DOHH2 (cell line): ENCODE results near the gene PPP1R12A.

ENCODE experiments used
- H3F3A ChIP-seq: fragments of 200-600 bp; sonication (generic), shearing (Covaris generic); 2 replicates; pipeline ENCODE4 v1.6.0; 2016; ENCODE audit warnings: antibody characterized with exemption, mild to moderate bottlenecking; ENCODE audit not compliant: control insufficient read depth, insufficient read depth
- H3K27ac ChIP-seq: fragments of 200-600 bp; sonication (generic); 2 replicates; pipeline ENCODE4 v1.5.1; 2014; ENCODE audit warnings: low read depth, mild to moderate bottlenecking, low read length, moderate library complexity
- H3K27me3 ChIP-seq: fragments of 200-600 bp; sonication (generic); 2 replicates; pipeline ENCODE4 v1.6.1; 2014; ENCODE audit warnings: mild to moderate bottlenecking, low read length, mixed read lengths; ENCODE audit not compliant: control insufficient read depth
- H3K36me3 ChIP-seq: fragments of 200-600 bp; sonication (generic); 2 replicates; pipeline ENCODE4 v1.6.1; 2014; ENCODE audit warnings: mild to moderate bottlenecking, low read length, moderate library complexity, mixed read lengths; ENCODE audit not compliant: control insufficient read depth
- H3K4me1 ChIP-seq: fragments of 200-600 bp; sonication (generic); 2 replicates; pipeline ENCODE4 v1.6.1; 2014; ENCODE audit warnings: mild to moderate bottlenecking, low read length, mixed read lengths; ENCODE audit not compliant: control insufficient read depth
- H3K4me2 ChIP-seq: fragments of 200-600 bp; sonication (generic); 2 replicates; pipeline ENCODE4 v1.6.0; 2014; ENCODE audit warnings: mild to moderate bottlenecking, low read length, moderate library complexity
- H3K4me3 ChIP-seq: fragments of 200-600 bp; sonication (generic); 2 replicates; pipeline ENCODE4 v1.5.1; 2014; ENCODE audit warnings: mild to moderate bottlenecking, low read length, mixed read lengths
- H3K79me2 ChIP-seq: fragments of 200-600 bp; sonication (generic); 2 replicates; pipeline ENCODE4 v1.6.1; 2014; ENCODE audit warnings: mild to moderate bottlenecking, low read length, mixed read lengths; ENCODE audit not compliant: control insufficient read depth
- H3K9me2 ChIP-seq: fragments of 200-600 bp; sonication (generic); replicated peaks from 2 replicates; pipeline ENCODE4 v1.6.1; 2014; ENCODE audit warnings: mild to moderate bottlenecking, low read length, mixed read lengths; ENCODE audit not compliant: control insufficient read depth
- H3K9me3 ChIP-seq: fragments of 200-600 bp; sonication (generic); 2 replicates; pipeline ENCODE4 v1.6.1; 2014; ENCODE audit warnings: antibody characterized with exemption, low read length, mixed read lengths; ENCODE audit not compliant: control insufficient read depth, insufficient read depth
- H4K20me1 ChIP-seq: fragments of 200-600 bp; sonication (generic); 2 replicates; pipeline ENCODE4 v1.6.0; 2014; ENCODE audit warnings: low read depth, mild to moderate bottlenecking, antibody characterized with exemption, low read length, moderate library complexity; ENCODE audit not compliant: control insufficient read depth, insufficient read depth
- EZH2phosphoT487 ChIP-seq: fragments of 200-600 bp; sonication (generic); IDR thresholded peaks from 2 replicates; pipeline ENCODE4 v1.6.1; 2017; ENCODE audit warnings: borderline replicate concordance, mild to moderate bottlenecking, antibody characterized with exemption, low read length, moderate library complexity, mixed read lengths
- TF ChIP-seq, protein P1 (sequence below): fragments of 200-600 bp; sonication (generic); IDR thresholded peaks from one replicate; pipeline ENCODE4 v1.5.1; 2014; ENCODE audit warnings: antibody characterized with exemption, mild to moderate bottlenecking, low read depth, low read length; ENCODE audit not compliant: poor library complexity, severe bottlenecking

Gene PPP1R12A

DNA sequence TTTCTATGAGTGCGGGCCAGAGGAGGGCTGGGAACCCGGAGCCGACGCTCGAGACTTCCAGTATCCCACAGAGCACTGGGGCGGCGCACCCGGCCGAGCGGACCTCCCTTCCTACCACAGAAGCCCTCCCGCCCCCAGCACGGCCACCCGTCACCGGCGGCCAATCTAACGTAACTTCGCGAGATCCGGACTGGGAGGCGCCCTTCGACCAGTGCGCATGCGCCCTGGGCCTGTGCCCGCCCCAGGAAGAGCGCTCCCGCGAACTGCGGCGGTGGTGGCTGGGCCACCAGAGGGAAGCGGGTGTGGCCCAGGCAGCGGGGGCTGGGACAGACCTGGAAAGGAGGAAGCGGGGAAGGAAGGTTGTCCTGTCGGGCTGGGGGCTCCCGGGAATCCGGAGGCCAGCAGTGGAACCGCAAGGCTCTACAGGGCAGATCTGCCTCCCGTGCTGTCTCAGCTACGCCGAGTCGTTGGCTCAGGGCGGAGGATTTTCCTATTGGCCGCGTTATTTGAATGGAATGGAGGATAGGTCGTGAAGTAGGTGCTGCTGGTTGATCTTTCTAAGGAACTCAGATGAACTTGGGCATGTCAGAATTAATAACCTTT, at the start of gene PPP1R12A:
TSS of gene PPP1R12A (minus strand) at position 77 of the 603 bp plus-strand sequence. CDS start 166 bp downstream, outside the sequence.
- no peaks in the 10 kb centered on the region for H3K9me3 ChIP-seq
- H4K20me1 ChIP-seq: peaks cover 25% of the 10 kb centered on the region
- peaks cover 15% of the 10 kb centered on the region for H3K36me3 ChIP-seq
- H3K4me2 ChIP-seq: peak within 1 kb of the TSS; percentile 78
- H3K9me2 ChIP-seq: no peaks in the 10 kb centered on the region
- peak within 1 kb of the TSS; percentile 98 for H3K4me3 ChIP-seq
- TF ChIP-seq EZH2phosphoT487: no peak
- TF ChIP-seq, protein P1, sequence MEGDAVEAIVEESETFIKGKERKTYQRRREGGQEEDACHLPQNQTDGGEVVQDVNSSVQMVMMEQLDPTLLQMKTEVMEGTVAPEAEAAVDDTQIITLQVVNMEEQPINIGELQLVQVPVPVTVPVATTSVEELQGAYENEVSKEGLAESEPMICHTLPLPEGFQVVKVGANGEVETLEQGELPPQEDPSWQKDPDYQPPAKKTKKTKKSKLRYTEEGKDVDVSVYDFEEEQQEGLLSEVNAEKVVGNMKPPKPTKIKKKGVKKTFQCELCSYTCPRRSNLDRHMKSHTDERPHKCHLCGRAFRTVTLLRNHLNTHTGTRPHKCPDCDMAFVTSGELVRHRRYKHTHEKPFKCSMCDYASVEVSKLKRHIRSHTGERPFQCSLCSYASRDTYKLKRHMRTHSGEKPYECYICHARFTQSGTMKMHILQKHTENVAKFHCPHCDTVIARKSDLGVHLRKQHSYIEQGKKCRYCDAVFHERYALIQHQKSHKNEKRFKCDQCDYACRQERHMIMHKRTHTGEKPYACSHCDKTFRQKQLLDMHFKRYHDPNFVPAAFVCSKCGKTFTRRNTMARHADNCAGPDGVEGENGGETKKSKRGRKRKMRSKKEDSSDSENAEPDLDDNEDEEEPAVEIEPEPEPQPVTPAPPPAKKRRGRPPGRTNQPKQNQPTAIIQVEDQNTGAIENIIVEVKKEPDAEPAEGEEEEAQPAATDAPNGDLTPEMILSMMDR: no peak
- H3K4me1 ChIP-seq: peaks cover 42% of the 10 kb centered on the region
- no peaks in the 10 kb centered on the region for H3K27me3 ChIP-seq
- H3F3A ChIP-seq: no peaks in the 10 kb centered on the region
- H3K79me2 ChIP-seq: peaks cover 66% of the 10 kb centered on the region
- H3K27ac ChIP-seq: peak within 1 kb of the TSS; percentile 80

DNA sequence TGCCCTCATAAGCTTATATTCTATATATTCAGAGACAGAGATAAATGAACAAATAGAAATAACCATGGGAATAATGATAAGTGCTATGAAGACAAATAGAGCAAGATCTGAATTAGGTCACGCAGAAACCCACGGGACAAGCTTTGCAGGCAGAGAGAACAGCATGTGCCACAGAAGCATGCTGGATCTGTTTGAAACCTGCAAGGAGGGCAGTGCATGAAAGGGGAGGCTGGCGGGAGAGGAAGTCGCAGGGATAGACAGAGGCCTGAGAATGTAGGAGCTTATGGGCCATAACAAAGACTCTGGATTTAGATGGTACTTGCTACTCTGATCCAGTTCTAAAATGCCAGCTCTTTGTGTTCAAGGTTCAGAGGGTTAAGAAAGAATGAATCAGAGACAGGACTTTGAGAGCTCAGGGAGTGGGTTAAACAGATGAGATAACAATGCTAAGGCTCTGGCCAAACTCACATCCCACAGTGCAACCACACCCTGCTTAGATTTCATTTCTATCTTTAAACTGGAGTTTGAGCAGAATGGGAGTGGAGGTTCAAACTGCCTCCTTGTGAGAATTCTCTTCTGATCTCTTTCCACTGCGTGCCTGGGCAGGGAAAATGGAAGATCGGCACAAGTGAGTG, 49.2 kb upstream of the PPP1R12A start:
- Histone ChIP-seq H3K27me3 (peaks cover 9% of the 10 kb centered on the region), H3K9me2 (no peaks in the 10 kb centered on the region), H3K27ac (no peak overlapping the region), H3K4me1 (no peaks in the 10 kb centered on the region), H4K20me1 (no peaks in the 10 kb centered on the region), H3K79me2 (no peaks in the 10 kb centered on the region), H3K4me2 (no peak overlapping the region), H3K9me3 (no peaks in the 10 kb centered on the region), H3K36me3 (no peaks in the 10 kb centered on the region), H3F3A (no peaks in the 10 kb centered on the region), H3K4me3 (no peak overlapping the region)
- TF ChIP-seq, protein P1: no peak
- TF ChIP-seq EZH2phosphoT487: no peak

DNA sequence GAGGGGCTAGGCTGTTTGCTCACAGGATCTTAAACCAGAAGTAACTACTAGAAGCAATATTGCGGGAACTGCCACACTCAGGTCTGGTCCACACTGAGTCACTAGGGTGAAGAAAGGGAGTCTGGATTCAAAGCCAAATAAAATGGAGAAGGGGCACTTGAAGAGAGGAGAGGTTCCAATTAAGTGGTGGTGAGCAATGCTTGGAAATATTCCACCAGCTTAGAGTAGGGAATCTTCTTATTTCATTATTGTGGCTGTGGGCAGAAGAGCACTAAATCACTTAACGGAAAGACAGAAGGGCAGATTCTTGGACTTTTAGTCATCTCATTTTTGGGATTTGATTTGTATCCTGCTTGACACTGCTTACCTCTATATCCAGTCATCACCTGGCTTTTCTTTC, 48.6 kb upstream of the PPP1R12A start:
- no peaks in the 10 kb centered on the region for H3K36me3 ChIP-seq
- no peaks in the 10 kb centered on the region for H3K9me3 ChIP-seq
- H4K20me1 ChIP-seq: no peaks in the 10 kb centered on the region
- no peaks in the 10 kb centered on the region for H3K79me2 ChIP-seq
- H3K4me1 ChIP-seq: no peaks in the 10 kb centered on the region
- H3K27ac ChIP-seq: no peak overlapping the region
- H3F3A ChIP-seq: no peaks in the 10 kb centered on the region
- H3K4me2 ChIP-seq: no peak overlapping the region
- no peaks in the 10 kb centered on the region for H3K9me2 ChIP-seq
- TF ChIP-seq, protein P1: no peak
- no peak for TF ChIP-seq EZH2phosphoT487
- H3K4me3 ChIP-seq: no peak overlapping the region
- H3K27me3 ChIP-seq: peaks cover 9% of the 10 kb centered on the region
